Nephron progenitor cell (in vitro differentiated cells): Measurements from ENCODE around the gene ANKH.

ENCODE experiments used
- DNase-seq: peaks from one replicate; pipeline ENCODE4 v3.0.0; 2021
- H3K27ac Mint-ChIP-seq: 2 replicates; pipeline ENCODE4 v1.8.0; 2021; ENCODE audit warnings: mild to moderate bottlenecking, moderate library complexity, mixed read lengths
- H3K27me3 Mint-ChIP-seq: 2 replicates; pipeline ENCODE4 v1.8.0; 2021; ENCODE audit warnings: mild to moderate bottlenecking, low read depth, mixed read lengths; ENCODE audit not compliant: poor library complexity
- H3K36me3 Mint-ChIP-seq: 2 replicates; pipeline ENCODE4 v1.8.0; 2021; ENCODE audit warnings: low read depth, mixed read lengths
- H3K4me1 Mint-ChIP-seq: 2 replicates; pipeline ENCODE4 v1.8.0; 2021; ENCODE audit warnings: mixed read lengths
- H3K4me3 Mint-ChIP-seq: 2 replicates; pipeline ENCODE4 v1.8.0; 2021; ENCODE audit warnings: mild to moderate bottlenecking, moderate library complexity, mixed read lengths
- H3K9me3 Mint-ChIP-seq: 2 replicates; pipeline ENCODE4 v1.8.0; 2021; ENCODE audit warnings: mild to moderate bottlenecking, moderate library complexity, mixed read lengths
- TF ChIP-seq, protein P1 (sequence below): fragments of 200-600 bp; sonication (generic); IDR thresholded peaks from 2 replicates; pipeline ENCODE4 v1.5.0; 2021; ENCODE audit warnings: antibody characterized with exemption

Gene ANKH

DNA sequence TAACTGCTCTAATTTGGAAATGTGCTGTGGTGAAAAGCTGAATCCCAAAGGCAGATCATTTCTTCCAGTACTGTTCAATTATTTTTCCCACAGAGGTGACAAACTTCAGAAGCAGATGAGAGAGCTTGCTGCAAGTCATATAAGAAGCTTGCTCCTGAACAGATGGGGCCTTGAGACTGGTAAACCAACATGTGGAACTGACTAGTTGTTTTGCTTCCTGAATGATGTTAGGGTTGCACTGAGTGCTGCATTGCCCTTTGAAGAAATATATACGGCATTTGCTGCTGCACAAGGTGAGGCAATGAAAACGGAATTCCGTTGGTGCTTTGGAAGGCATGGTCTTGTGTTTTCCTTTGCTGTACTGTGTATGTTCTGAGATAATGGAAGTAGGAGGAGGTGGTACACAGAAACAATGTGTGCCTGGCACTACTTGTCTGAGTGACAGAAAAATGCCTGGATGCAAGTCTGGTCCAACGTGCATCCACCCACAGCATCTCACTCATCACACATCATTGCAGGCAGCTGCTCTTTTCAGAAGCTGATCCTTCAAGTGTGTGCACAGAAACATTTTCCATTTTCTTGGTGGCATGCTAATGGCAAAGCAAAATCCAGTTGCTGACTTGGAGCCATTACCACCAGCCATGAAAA lies 76.9 kb downstream of the ANKH start:
- Mint-ChIP-seq H3K9me3 (no peaks in the 10 kb centered on the region), H3K27me3 (peaks cover 14% of the 10 kb centered on the region), H3K4me3 (no peak overlapping the region), H3K4me1 (peaks cover 18% of the 10 kb centered on the region), H3K36me3 (no peaks in the 10 kb centered on the region), H3K27ac (no peak overlapping the region)
- no peak for DNase-seq
- TF ChIP-seq, protein P1, sequence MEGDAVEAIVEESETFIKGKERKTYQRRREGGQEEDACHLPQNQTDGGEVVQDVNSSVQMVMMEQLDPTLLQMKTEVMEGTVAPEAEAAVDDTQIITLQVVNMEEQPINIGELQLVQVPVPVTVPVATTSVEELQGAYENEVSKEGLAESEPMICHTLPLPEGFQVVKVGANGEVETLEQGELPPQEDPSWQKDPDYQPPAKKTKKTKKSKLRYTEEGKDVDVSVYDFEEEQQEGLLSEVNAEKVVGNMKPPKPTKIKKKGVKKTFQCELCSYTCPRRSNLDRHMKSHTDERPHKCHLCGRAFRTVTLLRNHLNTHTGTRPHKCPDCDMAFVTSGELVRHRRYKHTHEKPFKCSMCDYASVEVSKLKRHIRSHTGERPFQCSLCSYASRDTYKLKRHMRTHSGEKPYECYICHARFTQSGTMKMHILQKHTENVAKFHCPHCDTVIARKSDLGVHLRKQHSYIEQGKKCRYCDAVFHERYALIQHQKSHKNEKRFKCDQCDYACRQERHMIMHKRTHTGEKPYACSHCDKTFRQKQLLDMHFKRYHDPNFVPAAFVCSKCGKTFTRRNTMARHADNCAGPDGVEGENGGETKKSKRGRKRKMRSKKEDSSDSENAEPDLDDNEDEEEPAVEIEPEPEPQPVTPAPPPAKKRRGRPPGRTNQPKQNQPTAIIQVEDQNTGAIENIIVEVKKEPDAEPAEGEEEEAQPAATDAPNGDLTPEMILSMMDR: no peak

- Mint-ChIP-seq H3K27me3 (peaks cover 14% of the 10 kb centered on the region), H3K4me1 (peaks cover 18% of the 10 kb centered on the region), H3K9me3 (no peaks in the 10 kb centered on the region), H3K27ac (no peak overlapping the region), H3K4me3 (no peak overlapping the region), H3K36me3 (no peaks in the 10 kb centered on the region)
- DNase-seq: no peak
- TF ChIP-seq, protein P1: no peak
Observed at GRCh38 chr5:14793851-14794250, 77.7 kb downstream of the ANKH start.

DNA sequence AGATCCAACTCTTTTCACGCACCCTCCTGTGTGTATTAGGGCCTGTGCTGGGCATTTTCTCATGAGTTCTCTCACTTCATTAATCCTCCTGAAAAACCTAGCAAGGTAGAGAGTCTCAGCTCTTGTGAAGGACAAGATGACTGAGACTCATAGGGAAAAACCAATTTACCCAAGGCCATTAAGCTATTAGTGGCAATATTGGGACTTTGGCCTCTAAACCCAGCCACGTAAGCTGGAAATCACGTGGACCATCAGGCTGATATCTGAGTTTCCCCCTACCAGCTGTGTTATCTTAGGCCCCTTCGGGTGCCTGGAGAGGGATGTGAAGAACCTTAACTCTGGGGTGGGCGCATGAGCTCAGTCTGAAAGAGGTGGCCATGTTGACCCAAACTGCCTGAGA lies 80.7 kb downstream of the ANKH start:
- TF ChIP-seq, protein P1: no peak
- Mint-ChIP-seq H3K36me3 (no peaks in the 10 kb centered on the region), H3K27me3 (peaks cover 14% of the 10 kb centered on the region), H3K9me3 (no peaks in the 10 kb centered on the region), H3K27ac (no peak overlapping the region), H3K4me1 (peaks cover 18% of the 10 kb centered on the region), H3K4me3 (no peak overlapping the region)
- no peak for DNase-seq

DNA sequence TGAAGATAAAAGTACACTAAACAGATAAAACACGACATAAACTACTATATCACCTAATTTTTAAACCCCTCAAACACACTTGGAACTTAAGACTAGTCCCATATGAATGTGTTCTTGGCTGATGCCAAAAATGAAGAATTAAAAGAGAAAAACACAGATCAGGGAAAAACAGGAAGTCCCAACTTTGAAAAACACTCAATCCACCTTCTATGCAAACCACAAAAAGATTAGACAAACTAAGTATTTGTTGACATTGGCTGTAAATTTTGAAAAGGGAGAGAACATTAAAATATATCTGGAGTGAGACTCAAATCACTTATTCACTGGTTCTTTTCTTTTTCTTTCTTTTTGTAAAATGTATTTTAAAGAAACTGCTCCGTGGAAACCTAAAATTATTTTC lies 81.4 kb downstream of the ANKH start:
- Mint-ChIP-seq H3K4me3 (no peak overlapping the region), H3K9me3 (peaks cover 3% of the 10 kb centered on the region), H3K4me1 (peaks cover 18% of the 10 kb centered on the region), H3K27me3 (peaks cover 11% of the 10 kb centered on the region), H3K36me3 (peaks cover 2% of the 10 kb centered on the region), H3K27ac (no peak overlapping the region)
- TF ChIP-seq, protein P1: no peak
- no peak for DNase-seq

DNA sequence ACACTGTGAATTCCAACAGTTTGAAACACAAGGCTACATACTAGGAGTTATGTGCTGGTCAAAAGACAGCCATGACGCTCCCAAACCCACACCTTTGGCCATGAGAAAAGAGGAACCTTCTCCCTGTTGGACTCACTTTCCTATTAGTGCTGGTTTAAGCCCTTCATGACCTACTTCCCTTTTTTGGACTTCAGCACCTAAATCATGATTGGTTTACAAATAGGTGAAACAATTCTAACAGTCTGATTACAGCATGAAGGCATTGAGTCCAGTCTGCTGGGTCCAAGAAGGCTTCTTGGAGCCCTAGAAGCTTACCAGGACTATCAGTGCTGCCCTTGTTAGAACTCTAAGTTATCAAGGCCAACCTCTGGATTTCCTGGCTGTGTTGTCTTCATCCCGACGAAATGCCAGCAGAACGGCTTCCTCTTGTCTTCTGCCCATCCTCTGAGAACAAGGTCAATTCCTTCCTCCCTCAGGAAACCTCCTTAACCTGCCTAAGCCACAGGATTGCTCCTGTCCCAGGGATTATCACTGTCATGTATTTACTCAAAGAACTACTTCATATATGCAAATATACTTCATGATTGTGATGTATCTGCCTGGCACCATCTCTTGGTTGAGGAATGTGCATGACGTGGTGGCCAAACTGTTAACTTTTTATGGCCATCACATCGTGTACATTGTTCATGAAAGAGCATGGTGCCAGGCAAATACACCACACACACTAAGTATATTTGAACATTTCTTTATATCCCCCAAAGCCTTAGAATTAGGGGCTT lies 83.6 kb downstream of the ANKH start:
- no peak for DNase-seq
- TF ChIP-seq, protein P1: no peak
- Mint-ChIP-seq H3K9me3 (peaks cover 25% of the 10 kb centered on the region), H3K27me3 (peaks cover 11% of the 10 kb centered on the region), H3K4me3 (no peak overlapping the region), H3K36me3 (peaks cover 9% of the 10 kb centered on the region), H3K4me1 (no peaks in the 10 kb centered on the region), H3K27ac (no peak overlapping the region)
